Stimulated activated CD4-positive, alpha-beta T cell treated with anti-CD3 and anti-CD28 coated beads, TNF-alpha, amount 100 ng/mL, for 4 hours (primary cell): ENCODE measurements around the gene CDKAL1.
"Not testable (repeated sequence)": the region's sequence is repeated elsewhere in the genome, so short reads cannot be mapped to it uniquely, and the experiment has no call there.

Experiments used
- DNase-seq, 3 experiments: peaks; one replicate each; pipeline ENCODE4 v3.0.0-alpha.2; 2020; ENCODE audit warnings: low read depth in 3 of 3

CDKAL1 gene

GRCh38 chr6:21024616-21025015 lies 490.4 kb downstream of the CDKAL1 start:
- no peak for DNase-seq

- DNase-seq, result no peak
Observed at GRCh38 chr6:21026576-21027273, 492.5 kb downstream of the CDKAL1 start.

- DNase-seq, result no peak
Observed at GRCh38 chr6:21027507-21027906, 493.2 kb downstream of the CDKAL1 start.

- no peak for DNase-seq
Observed at GRCh38 chr6:21031182-21031581, 496.9 kb downstream of the CDKAL1 start.

GRCh38 chr6:21033084-21033483 lies 498.8 kb downstream of the CDKAL1 start:
- DNase-seq, result no peak

GRCh38 chr6:21033575-21034026 lies 499.3 kb downstream of the CDKAL1 start:
- DNase-seq, result no peak

- no peak for DNase-seq
Observed at GRCh38 chr6:21034345-21034744, 500.1 kb downstream of the CDKAL1 start.

GRCh38 chr6:21037453-21037852 lies 503.2 kb downstream of the CDKAL1 start:
- DNase-seq, result no peak

GRCh38 chr6:21039926-21040325 lies 505.7 kb downstream of the CDKAL1 start:
- no peak for DNase-seq

- DNase-seq, result no peak
Observed at GRCh38 chr6:21045135-21045700, 511.0 kb downstream of the CDKAL1 start.

- no peak for DNase-seq
Observed at GRCh38 chr6:21046276-21046675, 512.0 kb downstream of the CDKAL1 start.

GRCh38 chr6:21048047-21048446 lies 513.8 kb downstream of the CDKAL1 start:
- DNase-seq, result no peak

- no peak for DNase-seq
Observed at GRCh38 chr6:21049148-21049547, 514.9 kb downstream of the CDKAL1 start.

- no peak for DNase-seq
Observed at GRCh38 chr6:21049572-21049971, 515.3 kb downstream of the CDKAL1 start.

- no peak for DNase-seq
Observed at GRCh38 chr6:21050935-21051334, 516.7 kb downstream of the CDKAL1 start.

- DNase-seq, result no peak
Observed at GRCh38 chr6:21051777-21052176, 517.5 kb downstream of the CDKAL1 start.

- DNase-seq, result no peak
Observed at GRCh38 chr6:21053612-21054011, 519.4 kb downstream of the CDKAL1 start.

- DNase-seq, result not testable (repeated sequence)
Observed at GRCh38 chr6:21055480-21055879, 521.2 kb downstream of the CDKAL1 start.

- DNase-seq, result no peak
Observed at GRCh38 chr6:21061892-21062291, 527.6 kb downstream of the CDKAL1 start.

- DNase-seq, result no peak
Observed at GRCh38 chr6:21064756-21065340, 530.6 kb downstream of the CDKAL1 start.

GRCh38 chr6:21067521-21067920 lies 533.3 kb downstream of the CDKAL1 start:
- no peak for DNase-seq

GRCh38 chr6:21070620-21071019 lies 536.4 kb downstream of the CDKAL1 start:
- no peak for DNase-seq

GRCh38 chr6:21071780-21072468 lies 537.7 kb downstream of the CDKAL1 start:
- DNase-seq, result no peak
